Tibial artery (tissue), 4 donors: ENCODE measurements around the gene TMX1.
"Not testable (repeated sequence)": the region's sequence is repeated elsewhere in the genome, so short reads cannot be mapped to it uniquely, and the experiment has no call there.

Experiments
- DNase-seq, 2 donors: peaks; one replicate each; pipeline ENCODE4 v3.0.0-alpha.2; 2019
- H3K27ac ChIP-seq, 2 donors: fragments of 200-600 bp; sonication (generic) in 1 of 2; 1 replicate in 1 of 2; 2 replicates in 1 of 2; pipeline ENCODE4 v1.5.1; 2018 to 2019; ENCODE audit warnings: mild to moderate bottlenecking in 1 of 2
- H3K27me3 ChIP-seq, 2 donors: fragments of 200-600 bp; sonication (generic) in 1 of 2; one replicate each; pipeline versions ENCODE4 v1.5.1 to v1.6.0; 2016 to 2019
- H3K36me3 ChIP-seq, 3 donors: fragments of 200-600 bp; sonication (generic) in 2 of 3; one replicate each; pipeline ENCODE4 v1.5.1; 2016 to 2019; ENCODE audit warnings: mild to moderate bottlenecking in 2 of 3
- H3K4me1 ChIP-seq, 4 donors: fragments of 200-600 bp; sonication (generic) in 2 of 4; 1 replicate in 3 of 4; 2 replicates in 1 of 4; pipeline ENCODE4 v1.5.1; 2016 to 2019
- H3K4me3 ChIP-seq, 2 donors: fragments of 200-600 bp; sonication (generic) in 1 of 2; 1 replicate in 1 of 2; 2 replicates in 1 of 2; pipeline ENCODE4 v1.5.1; 2018 to 2019; ENCODE audit warnings: mild to moderate bottlenecking in 2 of 2
- H3K9me3 ChIP-seq, 3 donors: fragments of 200-600 bp; sonication (generic) in 1 of 3; one replicate each; pipeline ENCODE4 v1.5.1; 2016 to 2019
- CTCF ChIP-seq, 2 experiments: fragments of 200-600 bp in 1 of 2; fragments of 450-650 bp in 1 of 2; IDR thresholded peaks; one replicate each; pipeline ENCODE4 v1.5.1; 2017 to 2019; ENCODE audit warnings: antibody characterized with exemption in 2 of 2, mild to moderate bottlenecking in 1 of 2, moderate library complexity in 1 of 2
- intact Hi-C: fragments of 100-400 bp; cut with DNase I; formaldehyde crosslinking; loops from one replicate; pipeline ENCODE4 v1.15.0; 2023; ENCODE audit warnings: low total_unique reads

Gene TMX1

GRCh38 chr14:51216602-51217001 lies 23.4 kb upstream of the TMX1 start:
- Histone ChIP-seq H3K36me3 (no peaks in the 10 kb centered on the region), H3K27me3 (no peaks in the 10 kb centered on the region), H3K4me1 (no peaks in the 10 kb centered on the region), H3K4me3 (no peak overlapping the region), H3K27ac (no peak overlapping the region), H3K9me3 (no peaks in the 10 kb centered on the region)
- intact Hi-C loops: no loop called here
- no peak for TF ChIP-seq CTCF (IDR thresholded peaks at IDR 0.05)
- no peak for DNase-seq

GRCh38 chr14:51219473-51220448 lies 20.3 kb upstream of the TMX1 start:
- intact Hi-C loops: loop anchor here (10.0 kb wide), 1 partner anchor 265 kb away; no protein-coding TSS in a partner anchor
- no peak overlapping the region for H3K4me3 ChIP-seq
- DNase-seq: no peak
- H3K27ac ChIP-seq: no peak overlapping the region
- H3K27me3 ChIP-seq: no peaks in the 10 kb centered on the region
- H3K36me3 ChIP-seq: no peaks in the 10 kb centered on the region
- no peaks in the 10 kb centered on the region for H3K9me3 ChIP-seq
- no peaks in the 10 kb centered on the region for H3K4me1 ChIP-seq
- TF ChIP-seq CTCF (IDR thresholded peaks at IDR 0.05): peak; percentile 54 to 57

GRCh38 chr14:51223463-51223862 lies 16.6 kb upstream of the TMX1 start:
- H3K4me3 ChIP-seq, H3K4me1 ChIP-seq, H3K9me3 ChIP-seq, H3K27ac ChIP-seq, H3K36me3 ChIP-seq, H3K27me3 ChIP-seq, DNase-seq: not testable (repeated sequence)
- intact Hi-C loops: loop anchor here (10.0 kb wide), 1 partner anchor 269 kb away; no protein-coding TSS in a partner anchor

GRCh38 chr14:51224551-51224950 lies 15.5 kb upstream of the TMX1 start:
- Histone ChIP-seq H3K27me3 (no peaks in the 10 kb centered on the region), H3K4me3 (no peak overlapping the region), H3K27ac (no peak overlapping the region), H3K36me3 (no peaks in the 10 kb centered on the region), H3K9me3 (no peaks in the 10 kb centered on the region), H3K4me1 (no peaks in the 10 kb centered on the region)
- intact Hi-C loops: loop anchor here (10.0 kb wide), 1 partner anchor 270 kb away; no protein-coding TSS in a partner anchor
- DNase-seq: no peak
- no peak for TF ChIP-seq CTCF (IDR thresholded peaks at IDR 0.05)

GRCh38 chr14:51225751-51226150 lies 14.3 kb upstream of the TMX1 start:
- no peaks in the 10 kb centered on the region for H3K27me3 ChIP-seq
- DNase-seq: no peak
- intact Hi-C loops: loop anchor here (10.0 kb wide), 1 partner anchor 271 kb away; no protein-coding TSS in a partner anchor
- H3K9me3 ChIP-seq: no peaks in the 10 kb centered on the region
- H3K36me3 ChIP-seq: no peaks in the 10 kb centered on the region
- no peaks in the 10 kb centered on the region for H3K4me1 ChIP-seq
- no peak overlapping the region for H3K27ac ChIP-seq
- no peak overlapping the region for H3K4me3 ChIP-seq
- TF ChIP-seq CTCF (IDR thresholded peaks at IDR 0.05): no peak

GRCh38 chr14:51228391-51228790 lies 11.7 kb upstream of the TMX1 start:
- Histone ChIP-seq H3K4me3 (no peak overlapping the region), H3K27me3 (no peaks in the 10 kb centered on the region), H3K36me3 (no peaks in the 10 kb centered on the region), H3K27ac (no peak overlapping the region), H3K9me3 (no peaks in the 10 kb centered on the region), H3K4me1 (no peaks in the 10 kb centered on the region)
- intact Hi-C loops: loop anchor here (10.0 kb wide), 1 partner anchor 274 kb away; no protein-coding TSS in a partner anchor
- DNase-seq: no peak
- no peak for TF ChIP-seq CTCF (IDR thresholded peaks at IDR 0.05)
